Stimulated activated naive CD4-positive, alpha-beta T cell (primary cell): Measurements from ENCODE around the gene KBTBD4.
A peak's percentile ranks its signal among the peaks of the same experiment; 100 is the strongest.

Experiments
- DNase-seq, 6 experiments: peaks; one replicate each; lab custom pipeline; 2025; lab: John Stamatoyannopoulos, UW

KBTBD4 gene

DNA sequence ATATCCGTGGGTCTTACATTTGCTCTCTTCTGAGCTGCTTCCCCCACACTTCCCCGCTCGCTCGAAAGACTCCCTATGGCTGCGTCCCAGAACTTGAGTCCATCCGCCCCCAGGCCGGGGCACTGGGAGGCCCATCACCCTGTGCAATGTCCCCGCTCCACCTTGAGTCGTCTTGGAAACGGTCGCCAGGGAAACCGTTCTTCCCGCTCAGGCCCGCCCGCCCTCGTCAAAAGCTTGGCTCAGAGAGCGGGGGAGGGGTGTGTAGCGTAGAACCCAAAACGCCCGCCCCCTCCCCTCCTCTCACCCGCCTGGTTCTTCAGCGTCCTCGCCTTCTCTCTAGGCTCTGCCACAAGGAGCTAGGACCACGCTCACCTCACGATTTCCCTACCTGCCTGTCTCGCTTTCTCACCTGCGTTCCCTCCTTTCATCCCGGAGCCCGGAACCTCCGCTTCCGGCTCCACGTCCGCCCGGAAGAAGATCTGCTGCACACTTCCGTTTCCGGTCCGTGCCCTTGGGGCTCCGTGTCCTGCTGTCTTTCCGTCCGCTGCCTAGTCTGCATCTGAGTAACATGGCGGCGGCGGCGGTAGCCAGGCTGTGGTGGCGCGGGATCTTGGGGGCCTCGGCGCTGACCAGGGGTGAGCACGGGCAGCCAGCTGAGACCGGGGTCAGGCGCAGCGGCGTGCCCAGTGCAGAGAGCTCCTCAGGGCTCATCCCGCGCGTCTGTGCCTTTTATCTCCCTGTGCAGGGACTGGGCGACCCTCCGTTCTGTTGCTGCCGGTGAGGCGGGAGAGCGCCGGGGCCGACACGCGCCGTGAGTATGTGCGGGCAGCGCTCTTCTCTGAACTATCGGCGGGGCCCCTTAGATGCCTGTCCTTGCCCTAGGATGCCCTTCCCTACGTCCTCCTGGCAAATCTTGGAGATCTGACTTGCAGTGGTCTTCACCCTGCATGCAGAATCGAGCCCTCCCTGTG is at the start of gene KBTBD4, which contains the start of gene NDUFS3:
Gene KBTBD4 (minus strand): TSS at position 447 of the 971 bp plus-strand sequence. CDS start 19 bp downstream, at position 428.
Gene NDUFS3 (plus strand): TSS at position 551 of the 971 bp plus-strand sequence. CDS start 18 bp downstream, at position 569.
- DNase-seq, result peak; percentile 80 to 94 (median 86)

DNA sequence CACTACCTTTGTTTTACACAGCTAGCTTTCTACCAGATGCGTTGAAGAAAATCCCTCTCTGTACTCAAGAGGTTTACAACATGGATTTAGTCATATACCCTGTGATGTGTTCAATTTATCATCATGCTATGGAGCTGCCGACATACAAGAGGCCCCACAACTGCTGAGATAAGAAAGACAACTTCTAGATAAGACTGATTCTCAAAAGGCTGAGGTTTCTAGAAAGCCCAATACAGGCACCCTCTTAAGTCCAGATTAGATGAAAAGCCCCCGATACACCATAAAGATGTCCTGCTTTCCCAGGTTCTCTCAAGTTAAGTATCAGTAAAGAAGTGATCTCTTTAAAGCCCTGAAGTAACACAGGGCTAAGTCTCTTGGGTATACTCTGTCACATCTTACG is 49.3 kb upstream of the KBTBD4 start:
- DNase-seq, result no peak

DNA sequence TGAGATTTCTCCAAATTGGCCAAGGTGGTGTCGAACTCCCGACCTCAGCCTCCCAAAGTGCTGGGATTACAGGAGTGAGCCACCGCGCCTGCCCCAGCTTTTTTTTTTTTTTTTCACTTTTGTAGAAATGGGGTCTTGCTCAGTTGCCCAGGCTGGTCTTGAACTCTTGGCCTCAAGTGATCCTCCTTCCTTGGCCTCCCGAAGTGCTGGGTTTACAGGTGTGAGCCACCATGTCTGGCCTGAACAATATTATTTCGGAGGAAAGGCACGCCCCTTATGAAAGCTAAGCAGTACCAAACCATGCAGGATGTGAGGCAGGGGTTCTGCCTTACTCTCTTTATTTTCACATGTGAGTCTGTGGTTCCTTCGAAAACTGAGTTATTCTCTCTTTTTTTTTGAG is 47.5 kb upstream of the KBTBD4 start:
- DNase-seq, result no peak

DNA sequence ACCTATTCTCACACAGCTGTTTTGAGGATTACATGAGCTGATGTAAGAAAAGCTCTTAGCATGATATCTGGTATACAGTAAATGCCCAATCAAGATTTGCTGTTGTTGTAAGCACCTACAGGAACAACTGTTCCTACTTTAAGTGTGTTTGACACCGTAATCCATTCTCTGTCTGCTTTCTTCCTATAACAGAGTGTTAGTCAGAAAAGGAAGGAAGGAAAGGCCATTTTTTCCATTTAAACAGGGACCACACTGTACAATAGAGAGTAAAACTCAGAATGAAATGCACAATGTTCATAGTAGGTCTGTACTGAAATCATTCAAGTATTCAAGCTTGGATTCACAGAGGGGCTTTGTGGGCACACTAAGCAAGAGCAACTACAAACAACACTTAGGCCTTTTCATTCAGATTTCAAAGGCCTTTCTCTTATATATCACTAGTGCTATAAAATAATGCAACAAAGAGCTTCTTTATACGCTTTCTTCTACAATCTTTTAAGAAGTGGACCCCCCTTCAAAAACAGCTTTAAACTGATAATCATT is 42.1 kb upstream of the KBTBD4 start:
- no peak for DNase-seq

DNA sequence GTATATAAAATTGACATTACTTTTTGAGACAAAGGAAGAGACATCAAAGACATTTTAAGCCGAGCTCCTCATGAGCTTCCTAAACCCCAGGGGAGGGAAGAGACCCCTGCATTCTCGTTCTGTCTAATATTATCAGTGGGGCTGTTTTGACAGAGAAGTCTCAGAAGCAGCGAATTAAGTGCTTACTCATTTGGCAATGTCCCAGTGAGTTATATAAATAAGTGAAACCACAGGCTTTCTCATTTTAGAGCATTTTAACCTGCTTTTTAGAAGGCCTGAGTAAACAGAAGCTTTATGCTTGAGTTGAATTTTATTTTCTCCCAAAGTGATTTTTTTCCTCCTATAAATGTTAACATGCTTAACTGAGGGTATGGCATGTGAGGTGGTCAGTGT is 38.6 kb upstream of the KBTBD4 start:
- DNase-seq, result no peak

DNA sequence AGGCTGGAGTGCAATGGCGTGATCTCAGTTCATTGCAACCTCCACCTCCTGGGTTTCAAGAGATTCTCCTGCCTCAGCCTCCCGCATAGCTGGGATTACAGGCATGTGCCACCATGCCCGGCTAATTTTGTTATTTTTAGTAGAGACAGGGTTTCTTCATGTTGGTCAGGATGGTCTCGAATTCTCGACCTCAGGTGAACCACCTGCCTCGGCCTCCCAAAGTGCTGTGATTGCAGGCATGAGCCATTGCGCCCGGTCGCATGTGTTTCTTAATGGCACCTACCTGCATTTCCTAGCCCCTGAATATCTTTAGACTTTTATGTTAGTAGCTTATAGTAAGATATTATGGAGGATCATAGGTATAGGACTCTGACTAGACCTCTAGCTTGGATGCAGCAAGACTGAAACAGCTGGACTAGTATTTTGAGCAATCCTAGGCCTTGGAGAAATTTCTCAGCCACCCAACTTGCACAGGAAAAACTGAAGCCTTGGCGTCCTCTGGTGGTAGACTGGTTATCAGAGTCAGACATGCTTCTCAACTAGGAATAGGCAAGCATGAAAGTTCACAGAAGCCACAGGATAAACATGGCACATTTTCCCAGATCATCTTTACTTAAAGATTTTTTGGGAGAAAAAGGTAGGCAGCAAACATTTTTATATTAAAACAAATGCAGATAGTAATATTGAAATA is 38.1 kb upstream of the KBTBD4 start:
- no peak for DNase-seq

DNA sequence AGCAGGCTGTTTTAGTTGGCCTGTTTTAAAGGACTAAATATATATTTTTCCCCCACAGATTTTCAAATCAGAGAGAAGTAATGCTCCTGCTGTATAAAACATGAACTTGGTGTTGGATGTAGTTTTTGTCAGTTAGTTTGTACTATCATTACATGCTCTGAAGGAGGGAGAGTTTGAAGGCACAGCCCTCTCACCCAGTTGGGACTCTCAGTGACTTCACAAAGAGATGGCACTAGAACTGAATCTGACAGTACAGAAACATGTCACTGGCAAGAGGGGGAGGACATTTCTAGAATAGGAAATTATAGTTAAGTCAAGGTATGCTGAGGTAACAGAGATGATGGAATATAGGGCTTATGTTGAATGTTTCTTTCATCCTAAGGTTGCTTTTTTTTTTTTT is 36.5 kb upstream of the KBTBD4 start:
- no peak for DNase-seq

DNA sequence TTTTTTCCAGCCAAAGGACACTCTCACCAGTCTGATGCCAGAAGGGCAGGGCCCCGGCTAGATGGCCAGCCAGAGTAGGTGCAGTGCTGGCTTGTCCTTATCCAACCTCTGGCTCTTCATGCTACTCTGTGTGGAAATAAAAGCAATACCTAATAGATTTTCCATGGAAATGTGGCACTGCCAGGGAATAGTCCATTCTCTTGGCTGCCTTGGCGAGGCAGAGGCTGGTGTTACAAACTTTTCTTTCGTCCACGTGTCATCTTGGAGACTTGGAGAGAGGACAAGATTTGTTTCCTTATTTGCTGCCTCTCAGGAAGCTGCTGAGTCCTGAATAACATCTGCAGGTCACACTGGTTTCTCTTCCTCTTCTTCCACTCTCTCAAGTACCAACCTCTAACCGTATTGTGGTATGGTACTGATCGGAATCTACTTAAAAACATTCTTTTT is 32.6 kb upstream of the KBTBD4 start:
- DNase-seq, result no peak

DNA sequence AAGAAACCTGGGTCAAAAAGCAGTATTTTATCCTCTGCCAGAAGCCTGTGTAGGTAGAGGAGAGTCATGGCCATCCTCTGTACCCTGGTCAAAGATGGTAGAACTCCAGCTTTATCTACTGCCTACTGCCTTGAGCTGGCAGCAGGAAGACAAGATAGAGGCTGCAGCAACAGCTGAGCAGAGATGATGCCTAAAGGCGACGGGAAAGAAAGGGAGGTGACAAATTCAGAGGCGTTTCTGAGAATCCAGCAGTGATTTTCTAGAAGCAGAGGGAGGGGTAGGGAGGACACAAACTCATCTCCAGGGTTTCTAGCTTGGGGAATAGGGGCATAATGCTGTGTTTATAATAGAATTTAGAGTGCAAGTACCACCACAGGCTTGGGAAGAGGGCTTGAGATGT is 30.9 kb upstream of the KBTBD4 start:
- no peak for DNase-seq

DNA sequence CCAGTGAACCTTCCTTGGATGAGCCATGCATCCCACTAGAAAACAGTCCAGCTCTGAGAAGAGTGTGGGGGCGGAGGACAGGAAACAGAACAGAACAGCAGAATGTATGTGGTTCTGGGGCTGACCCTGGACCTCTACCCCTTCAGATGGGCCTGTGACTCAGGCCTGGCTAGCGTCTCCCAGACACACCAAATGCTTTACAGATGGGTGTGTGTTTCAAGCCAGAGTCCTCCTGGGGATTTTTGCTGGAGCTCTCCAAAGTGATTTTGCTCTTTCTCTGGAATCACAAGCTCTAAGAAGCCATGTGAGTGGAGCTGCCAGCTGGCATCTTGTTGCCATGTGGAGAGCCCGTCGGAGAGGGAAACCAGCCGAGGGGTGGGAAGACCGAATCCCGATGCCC is 28.6 kb upstream of the KBTBD4 start:
- DNase-seq, result no peak

DNA sequence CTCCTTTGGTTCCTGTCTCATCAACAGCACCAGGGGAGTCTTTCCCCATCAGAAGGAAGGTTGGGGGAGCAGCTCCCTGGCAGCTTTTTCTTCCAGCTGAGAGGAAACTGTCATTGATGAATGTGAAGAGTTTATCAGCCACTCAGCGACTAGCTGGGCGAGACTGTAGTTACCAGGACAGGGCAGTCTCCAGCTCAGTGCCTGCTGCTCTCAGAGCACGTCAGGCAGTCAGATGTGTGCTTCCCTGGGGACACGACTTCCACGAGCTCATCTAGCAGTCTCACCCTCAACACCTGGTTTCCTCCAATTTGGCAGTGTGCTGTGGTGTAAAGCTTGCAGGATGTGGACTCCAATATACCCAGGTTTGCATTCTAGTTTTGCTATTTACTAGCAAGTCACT is 28.0 kb upstream of the KBTBD4 start:
- DNase-seq, result no peak

DNA sequence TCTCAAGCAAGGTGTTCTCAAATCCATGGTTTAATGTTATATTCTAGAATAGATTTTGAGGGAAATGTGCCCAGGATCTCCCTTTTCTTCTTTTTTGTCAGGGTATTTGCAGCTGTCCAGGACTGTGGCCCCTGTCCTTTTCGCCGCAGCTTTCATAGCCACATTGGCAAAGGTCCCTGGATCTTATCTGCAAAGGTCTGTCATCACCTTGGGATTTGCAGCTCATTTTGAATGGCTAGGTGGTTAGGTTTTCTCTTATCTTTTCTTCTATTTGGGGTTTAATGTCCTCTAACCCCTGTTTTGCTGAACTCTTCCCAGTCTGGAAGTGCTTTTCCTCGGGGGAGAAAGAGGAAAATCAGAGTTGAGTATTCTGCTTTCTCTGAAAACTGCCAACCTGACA is 27.2 kb upstream of the KBTBD4 start:
- DNase-seq, result no peak

DNA sequence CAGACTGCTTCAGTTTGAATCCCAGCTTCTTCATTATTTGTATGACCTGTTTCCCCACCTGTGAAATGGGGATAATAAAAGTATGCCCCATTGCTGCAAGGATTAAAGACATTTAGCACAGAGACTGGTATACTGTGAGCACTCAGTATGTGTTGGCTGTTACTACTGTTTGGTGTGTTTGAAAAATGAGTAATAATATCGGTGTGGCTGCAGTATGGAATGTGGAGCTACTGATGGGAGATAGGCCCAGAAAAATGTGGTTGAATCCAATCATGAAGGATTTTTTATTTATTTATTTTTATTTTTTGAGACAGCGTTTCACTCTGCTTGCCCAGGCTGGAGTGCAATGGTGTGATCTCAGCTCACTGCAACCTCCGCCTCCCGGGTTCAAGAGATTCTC is 24.5 kb upstream of the KBTBD4 start:
- DNase-seq, result no peak

DNA sequence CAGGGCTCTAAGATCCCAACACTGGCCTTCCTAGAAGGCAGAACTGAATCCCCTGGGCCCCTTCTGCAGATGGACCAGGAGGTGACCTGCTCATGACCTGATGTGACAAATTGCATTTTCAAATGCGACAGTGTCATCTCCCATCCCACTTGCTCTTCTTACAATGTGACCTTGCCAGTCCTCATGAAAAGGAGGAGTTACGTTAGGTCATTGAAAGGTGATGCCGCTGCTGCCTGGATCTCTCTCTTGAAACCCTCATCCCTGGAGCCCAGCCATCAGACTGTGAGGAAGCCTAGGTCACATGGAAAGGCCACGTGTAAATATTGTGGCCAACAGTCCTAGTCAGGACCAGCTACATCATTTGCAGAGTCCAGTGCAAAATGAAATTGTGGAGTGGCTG is 21.1 kb upstream of the KBTBD4 start:
- no peak for DNase-seq

DNA sequence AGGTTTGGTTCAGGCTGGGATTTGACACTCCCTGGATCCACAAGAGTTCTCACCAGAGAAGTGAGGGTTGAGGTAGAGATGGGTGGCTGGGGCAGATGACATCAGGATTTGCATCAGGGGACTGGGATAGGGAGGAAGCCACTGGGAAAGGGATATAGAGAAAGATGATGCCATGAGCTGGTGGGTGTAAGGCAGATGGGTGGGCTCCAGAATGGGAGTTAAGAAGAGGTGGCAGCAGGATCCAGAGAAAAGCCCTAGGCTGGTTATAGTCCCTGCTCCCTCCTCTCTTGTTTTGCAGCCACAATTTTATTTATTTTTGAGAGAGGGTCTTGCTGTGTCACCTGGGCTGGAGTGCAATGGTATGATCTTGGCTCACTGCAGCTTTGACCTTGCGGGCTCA is 17.2 kb upstream of the KBTBD4 start:
- DNase-seq, result no peak

DNA sequence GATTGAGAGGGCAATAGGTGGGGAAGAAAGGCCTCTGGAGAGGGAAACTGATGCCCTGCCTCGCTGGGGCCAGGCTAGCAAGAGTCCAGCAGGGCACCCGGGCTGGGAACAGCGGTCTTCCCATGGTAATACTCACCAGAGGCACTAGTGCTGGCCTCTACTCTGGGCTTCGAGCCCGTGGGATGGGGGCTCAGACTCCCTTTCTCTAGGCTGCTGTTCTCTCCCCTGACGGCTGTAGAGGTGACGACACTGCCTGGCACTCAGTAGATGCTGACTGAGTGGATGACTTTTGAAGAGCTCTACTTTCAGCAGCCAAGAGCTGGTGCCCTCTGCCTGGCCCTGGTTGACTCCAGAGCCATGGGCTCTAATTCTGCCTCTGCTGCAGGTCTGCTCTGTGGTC is 16.3 kb upstream of the KBTBD4 start:
- no peak for DNase-seq

DNA sequence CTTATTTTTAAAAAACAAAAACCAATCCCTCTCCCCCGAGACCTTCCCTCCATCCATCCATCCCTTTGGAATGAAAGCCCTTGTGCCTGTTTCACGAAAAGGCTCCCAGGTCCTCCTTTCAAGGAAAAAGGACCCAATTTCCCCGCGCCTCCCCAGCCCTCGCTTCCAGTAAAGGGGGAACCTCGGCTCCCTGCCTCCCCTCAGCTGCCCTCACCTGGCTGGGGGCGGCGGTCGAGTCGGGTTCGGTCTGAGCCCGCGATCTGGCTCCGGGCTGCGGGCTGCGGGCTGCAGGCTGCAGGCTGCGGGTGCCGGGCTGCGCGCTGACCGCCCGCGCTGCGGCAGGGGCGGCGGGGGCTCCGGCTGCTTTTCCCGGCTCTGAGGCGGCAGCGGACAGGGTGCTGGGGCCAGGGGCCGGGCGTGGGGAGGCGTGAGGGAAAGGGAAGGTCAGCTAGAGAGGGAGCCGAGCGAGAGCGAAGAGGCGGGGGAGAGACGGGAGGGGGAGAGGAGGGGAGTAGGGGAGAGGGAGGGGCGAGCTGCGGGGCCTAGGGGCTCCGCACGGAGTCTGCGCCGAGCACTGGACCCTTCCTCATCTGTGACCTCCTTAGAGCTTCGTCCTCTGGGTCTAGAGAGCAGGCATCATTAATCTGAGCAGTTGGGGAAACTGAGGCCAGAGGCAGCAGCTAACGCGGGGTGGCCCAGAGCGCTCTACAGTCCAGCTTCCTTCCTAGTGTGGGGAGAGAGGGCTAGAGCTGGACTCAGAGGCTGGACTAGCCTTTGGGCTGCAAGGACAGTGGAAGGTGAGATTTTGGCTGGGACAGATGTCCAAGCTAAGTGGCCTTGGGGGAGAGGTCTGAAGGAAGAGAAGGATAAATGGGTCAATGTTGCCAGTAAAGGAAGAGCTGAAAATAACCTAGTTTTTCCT is 15.4 kb upstream of the KBTBD4 start, which contains the start of gene C1QTNF4:
Gene C1QTNF4 (minus strand): TSS at position 478 of the 922 bp plus-strand sequence. CDS start 3,601 bp downstream, outside the sequence.
- no peak for DNase-seq

DNA sequence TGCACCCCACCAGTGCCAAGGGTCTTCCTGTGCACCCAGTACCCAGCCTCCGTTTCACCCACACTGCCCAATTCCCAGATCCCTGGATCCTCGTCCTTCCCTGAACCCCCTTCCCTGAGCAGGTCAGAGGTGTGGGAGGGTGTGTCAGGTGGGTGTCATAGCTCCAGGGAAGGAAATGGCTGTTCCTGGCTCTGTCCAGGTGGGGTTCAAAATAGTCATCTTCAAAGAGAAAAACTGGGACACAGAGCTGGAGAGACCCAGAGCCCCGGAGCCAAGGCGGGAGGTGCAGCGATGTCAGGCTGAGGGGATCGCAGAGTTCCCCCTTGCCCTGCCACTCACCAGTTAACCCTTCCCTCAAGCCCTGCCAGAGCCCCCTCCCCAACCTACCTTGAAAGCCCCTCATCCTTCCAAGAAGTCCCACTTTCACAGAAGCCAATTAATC is 14.7 kb upstream of the KBTBD4 start:
- no peak for DNase-seq

DNA sequence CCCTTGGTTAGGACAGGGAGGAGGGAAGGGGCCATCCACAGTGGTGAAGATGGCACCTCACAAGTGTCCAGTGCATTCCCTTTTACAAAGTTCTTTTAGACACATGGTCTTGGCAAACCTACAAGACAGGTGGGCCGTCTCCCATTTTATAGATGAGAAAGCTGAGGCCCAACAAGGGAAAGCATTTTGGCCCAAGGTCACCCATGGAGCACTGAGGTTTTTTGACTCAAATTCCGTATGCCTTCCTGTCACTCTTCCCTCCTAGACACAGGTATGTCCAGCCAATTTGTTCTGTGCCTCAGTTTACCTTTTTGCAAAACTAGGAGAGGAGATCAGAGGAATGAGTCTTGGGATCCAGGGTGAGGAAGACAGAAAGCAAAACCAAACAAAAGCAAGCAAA is 14.2 kb upstream of the KBTBD4 start:
- DNase-seq, result no peak

DNA sequence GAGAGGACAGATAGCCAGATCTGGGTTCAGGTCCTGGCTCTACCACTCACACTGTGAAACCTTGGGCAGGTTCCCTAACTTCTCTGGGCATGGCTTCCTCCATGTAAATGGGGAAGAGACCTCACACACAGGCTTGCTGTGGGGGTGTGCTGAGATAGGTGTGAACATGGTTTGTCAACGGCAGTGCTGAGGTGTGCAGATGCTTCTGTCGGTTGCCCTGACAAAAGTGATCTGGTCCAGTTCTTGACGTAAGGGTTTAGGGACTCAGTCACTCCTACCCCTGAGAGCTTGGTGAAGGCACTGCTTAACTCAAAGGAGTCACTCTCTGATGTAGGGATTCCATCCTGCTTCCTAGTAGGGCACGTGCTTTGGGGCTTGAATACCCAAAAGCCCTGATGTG is 13.5 kb upstream of the KBTBD4 start:
- no peak for DNase-seq

DNA sequence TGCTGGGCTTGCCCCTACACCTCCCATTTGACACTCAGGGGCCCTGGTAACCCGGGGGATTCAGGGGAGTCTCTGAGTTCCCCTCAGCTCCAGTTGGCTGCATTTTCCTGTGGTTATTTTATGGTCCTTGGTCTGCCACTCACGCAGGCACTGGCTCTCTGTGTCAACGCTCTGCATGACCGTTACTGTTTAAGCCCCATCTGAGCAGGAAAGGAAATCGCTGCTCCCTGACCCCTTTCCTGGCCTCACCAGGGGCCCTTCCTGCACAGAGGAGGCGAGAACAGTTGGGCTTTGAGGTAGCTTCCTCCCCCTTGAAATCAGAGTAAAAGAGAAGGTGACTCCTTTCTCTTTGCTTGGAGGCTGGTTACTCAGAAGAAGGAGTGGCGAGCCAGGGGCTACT is 13.0 kb upstream of the KBTBD4 start:
- no peak for DNase-seq
